D721Med (cell line): ENCODE results near the gene SMO.

Experiments
- DNase-seq: peaks from one replicate; pipeline ENCODE4 v3.0.0; 2011; ENCODE audit warnings: low spot score; ENCODE audit not compliant: insufficient read length
- FAIRE-seq: peaks from 2 replicates; lab custom pipeline; 2011; peaks lifted over from hg19 to GRCh38; lab: Jason Lieb, UNC
- TF ChIP-seq, protein P1 (sequence below): IDR thresholded peaks from 2 replicates; pipeline ENCODE4 v1.5.1; 2012; ENCODE audit warnings: mild to moderate bottlenecking, control low read depth; ENCODE audit not compliant: insufficient read depth; ENCODE audit errors: missing control alignments

The SMO gene

GRCh38 chr7:129227646-129228578 is 39.5 kb downstream of the SMO start:
- FAIRE-seq (no peak), DNase-seq (no peak)
- TF ChIP-seq, protein P1, sequence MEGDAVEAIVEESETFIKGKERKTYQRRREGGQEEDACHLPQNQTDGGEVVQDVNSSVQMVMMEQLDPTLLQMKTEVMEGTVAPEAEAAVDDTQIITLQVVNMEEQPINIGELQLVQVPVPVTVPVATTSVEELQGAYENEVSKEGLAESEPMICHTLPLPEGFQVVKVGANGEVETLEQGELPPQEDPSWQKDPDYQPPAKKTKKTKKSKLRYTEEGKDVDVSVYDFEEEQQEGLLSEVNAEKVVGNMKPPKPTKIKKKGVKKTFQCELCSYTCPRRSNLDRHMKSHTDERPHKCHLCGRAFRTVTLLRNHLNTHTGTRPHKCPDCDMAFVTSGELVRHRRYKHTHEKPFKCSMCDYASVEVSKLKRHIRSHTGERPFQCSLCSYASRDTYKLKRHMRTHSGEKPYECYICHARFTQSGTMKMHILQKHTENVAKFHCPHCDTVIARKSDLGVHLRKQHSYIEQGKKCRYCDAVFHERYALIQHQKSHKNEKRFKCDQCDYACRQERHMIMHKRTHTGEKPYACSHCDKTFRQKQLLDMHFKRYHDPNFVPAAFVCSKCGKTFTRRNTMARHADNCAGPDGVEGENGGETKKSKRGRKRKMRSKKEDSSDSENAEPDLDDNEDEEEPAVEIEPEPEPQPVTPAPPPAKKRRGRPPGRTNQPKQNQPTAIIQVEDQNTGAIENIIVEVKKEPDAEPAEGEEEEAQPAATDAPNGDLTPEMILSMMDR: no peak

DNA sequence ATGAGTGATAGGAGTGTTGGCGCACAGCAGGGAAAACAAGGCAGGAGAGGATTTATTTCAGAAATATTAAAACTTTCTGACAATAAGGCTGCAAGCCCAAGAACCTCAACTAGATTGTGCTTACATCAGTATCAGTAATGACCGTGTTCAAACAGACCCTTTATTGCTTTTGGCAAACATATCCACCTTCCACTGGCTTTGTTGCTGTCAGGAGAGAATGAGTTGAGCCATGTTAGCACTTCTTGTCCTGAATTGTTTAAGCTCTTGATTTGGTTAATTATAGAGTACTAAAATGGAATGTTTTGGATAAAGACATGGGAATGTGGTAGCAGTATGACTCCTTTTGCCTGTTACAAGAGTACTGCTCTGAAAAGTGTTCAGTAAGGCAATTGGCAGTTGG is 40.2 kb downstream of the SMO start:
- DNase-seq (no peak), FAIRE-seq (no peak)
- TF ChIP-seq, protein P1: no peak

DNA sequence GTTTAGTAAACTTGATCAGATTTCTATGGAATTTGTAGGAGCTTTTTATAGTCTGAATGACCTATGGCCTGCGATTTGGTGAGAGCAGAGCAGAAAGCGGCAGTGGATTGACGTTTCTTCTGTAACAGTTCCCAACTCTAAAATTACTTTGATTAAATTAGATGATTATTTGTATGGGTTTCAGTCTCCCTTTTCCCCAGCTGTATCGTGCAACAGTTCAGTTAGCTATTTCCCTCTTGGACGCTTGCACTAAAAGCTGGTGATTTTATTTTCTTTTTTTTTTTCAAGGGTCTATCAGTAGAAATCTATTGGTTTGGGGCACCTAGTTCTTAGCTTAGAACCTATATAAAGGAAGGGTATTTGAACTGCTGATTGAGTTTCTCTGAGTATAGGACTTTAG is 43.2 kb downstream of the SMO start:
- TF ChIP-seq, protein P1: no peak
- no peak for DNase-seq
- FAIRE-seq: no peak

DNA sequence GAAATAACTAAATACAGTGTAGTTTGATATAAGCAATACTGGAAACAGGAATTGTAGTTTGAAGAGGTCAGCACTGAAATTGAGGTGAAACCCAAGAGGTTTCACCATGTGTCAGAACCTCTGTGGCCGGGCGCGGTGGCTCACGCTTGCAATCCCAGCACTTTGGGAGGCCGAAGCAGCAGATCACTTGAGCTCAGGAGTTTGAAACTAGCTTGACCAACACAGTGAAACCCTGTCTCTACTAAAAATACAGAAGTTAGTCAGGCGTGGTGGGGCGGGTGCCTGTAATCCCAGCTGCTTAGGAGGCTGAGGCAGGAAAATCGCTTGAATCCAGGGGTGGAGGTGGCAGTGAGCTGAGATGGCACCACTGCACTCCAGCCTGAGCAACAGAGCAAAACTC is 50.1 kb downstream of the SMO start:
- TF ChIP-seq, protein P1: no peak
- DNase-seq: no peak
- FAIRE-seq: no peak

DNA sequence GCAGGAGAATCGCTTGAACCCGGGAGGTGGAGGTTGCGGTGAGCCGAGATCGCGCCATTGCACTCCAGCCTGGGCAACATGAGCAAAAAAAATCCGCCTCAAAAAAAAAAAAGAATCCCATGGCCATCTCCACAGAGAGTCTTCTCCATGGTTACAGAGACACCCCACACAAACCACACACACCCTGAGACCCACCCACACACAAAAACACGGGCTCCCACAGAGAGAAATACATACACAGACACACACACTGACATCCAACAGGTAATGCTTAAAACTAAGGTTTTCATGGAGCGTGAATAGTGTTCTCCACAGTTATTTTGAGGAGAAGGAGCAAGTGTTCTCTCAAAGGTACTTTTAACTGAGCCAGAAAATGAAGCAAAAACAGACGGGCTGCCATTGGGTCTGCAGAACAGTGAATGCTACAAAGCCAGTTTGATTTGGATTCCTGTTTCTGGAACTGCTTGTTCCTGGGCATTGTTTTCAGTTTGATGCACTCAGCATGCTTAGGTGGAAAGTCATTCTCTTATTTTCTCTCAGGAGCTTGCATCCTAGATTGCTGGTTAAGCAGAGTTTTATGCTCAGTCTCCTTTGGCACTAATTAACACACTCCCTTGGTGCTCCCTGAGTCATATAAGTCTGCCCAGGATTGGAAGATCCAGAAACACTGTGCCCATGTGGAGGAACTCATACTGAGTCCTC is 51.8 kb downstream of the SMO start:
- TF ChIP-seq, protein P1: no peak
- DNase-seq (no peak), FAIRE-seq (no peak)

DNA sequence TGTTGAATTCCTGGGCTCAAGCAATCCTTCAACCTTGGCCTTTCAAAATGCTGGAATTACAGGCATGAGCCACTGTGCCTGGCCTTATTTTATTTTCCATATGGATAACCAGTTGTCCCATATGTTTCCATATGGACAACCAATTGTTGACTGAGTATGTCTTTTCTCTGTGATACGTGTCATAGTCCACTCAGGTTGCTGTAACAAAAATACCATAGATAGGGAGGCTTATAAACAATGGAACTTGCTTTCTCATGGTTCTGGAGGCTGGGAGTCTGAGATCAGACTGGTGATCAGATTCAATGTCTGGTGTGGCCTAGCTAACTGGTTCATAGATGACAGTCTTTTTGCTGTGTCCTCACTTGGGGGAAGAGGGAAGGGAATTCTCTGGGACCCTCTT is 55.8 kb downstream of the SMO start:
- FAIRE-seq: no peak
- no peak for DNase-seq
- TF ChIP-seq, protein P1: no peak
